ENCODE results near the gene BSDC1.
"Not testable (repeated sequence)": the region's sequence is repeated elsewhere in the genome, so short reads cannot be mapped to it uniquely, and the experiment has no call there.

Gene BSDC1

GRCh38 chr1:32358435-32358834 lies 35.8 kb downstream of the BSDC1 start:
- DNase-seq (ENCODE audit: low read depth), result no peak

- no peak for DNase-seq (ENCODE audit: low read depth)
Observed at GRCh38 chr1:32357614-32358013, 36.6 kb downstream of the BSDC1 start.

GRCh38 chr1:32356478-32356877 lies 37.8 kb downstream of the BSDC1 start:
- DNase-seq (ENCODE audit: low read depth), result no peak

- not testable (repeated sequence) for DNase-seq (ENCODE audit: low read depth)
Observed at GRCh38 chr1:32355778-32356177, 38.5 kb downstream of the BSDC1 start.

GRCh38 chr1:32353886-32354570 lies 40.2 kb downstream of the BSDC1 start:
- DNase-seq (ENCODE audit: low read depth), result no peak

GRCh38 chr1:32353431-32353830 lies 40.8 kb downstream of the BSDC1 start:
- DNase-seq (ENCODE audit: low read depth), result no peak

GRCh38 chr1:32352831-32353383 lies 41.3 kb downstream of the BSDC1 start:
- no peak for DNase-seq (ENCODE audit: low read depth)

- no peak for DNase-seq (ENCODE audit: low read depth)
Observed at GRCh38 chr1:32352239-32352745, 41.9 kb downstream of the BSDC1 start.

GRCh38 chr1:32351399-32352238 lies 42.6 kb downstream of the BSDC1 start:
- DNase-seq (ENCODE audit: low read depth), result peak; percentile 83

GRCh38 chr1:32350785-32351398 lies 43.3 kb downstream of the BSDC1 start:
- DNase-seq (ENCODE audit: low read depth), result no peak

GRCh38 chr1:32349211-32349708 lies 45.0 kb downstream of the BSDC1 start:
- no peak for DNase-seq (ENCODE audit: low read depth)

GRCh38 chr1:32346532-32347157 lies 47.6 kb downstream of the BSDC1 start:
- no peak for DNase-seq (ENCODE audit: low read depth)

- no peak for DNase-seq (ENCODE audit: low read depth)
Observed at GRCh38 chr1:32345289-32345827, 48.9 kb downstream of the BSDC1 start.

GRCh38 chr1:32342704-32343103 lies 51.5 kb downstream of the BSDC1 start:
- DNase-seq (ENCODE audit: low read depth), result no peak

- DNase-seq (ENCODE audit: low read depth), result no peak
Observed at GRCh38 chr1:32341971-32342370, 52.3 kb downstream of the BSDC1 start.

GRCh38 chr1:32341186-32341757 lies 53.0 kb downstream of the BSDC1 start:
- DNase-seq (ENCODE audit: low read depth), result no peak

- DNase-seq (ENCODE audit: low read depth), result no peak
Observed at GRCh38 chr1:32339363-32339978, 54.8 kb downstream of the BSDC1 start.

GRCh38 chr1:32338637-32339145 lies 55.5 kb downstream of the BSDC1 start:
- DNase-seq (ENCODE audit: low read depth), result no peak

- no peak for DNase-seq (ENCODE audit: low read depth)
Observed at GRCh38 chr1:32337855-32338636, 56.2 kb downstream of the BSDC1 start.
